Measurements from ENCODE around the gene CYP2C19.
"Not testable (repeated sequence)": the region's sequence is repeated elsewhere in the genome, so short reads cannot be mapped to it uniquely, and the experiment has no call there.

The CYP2C19 gene

DNA sequence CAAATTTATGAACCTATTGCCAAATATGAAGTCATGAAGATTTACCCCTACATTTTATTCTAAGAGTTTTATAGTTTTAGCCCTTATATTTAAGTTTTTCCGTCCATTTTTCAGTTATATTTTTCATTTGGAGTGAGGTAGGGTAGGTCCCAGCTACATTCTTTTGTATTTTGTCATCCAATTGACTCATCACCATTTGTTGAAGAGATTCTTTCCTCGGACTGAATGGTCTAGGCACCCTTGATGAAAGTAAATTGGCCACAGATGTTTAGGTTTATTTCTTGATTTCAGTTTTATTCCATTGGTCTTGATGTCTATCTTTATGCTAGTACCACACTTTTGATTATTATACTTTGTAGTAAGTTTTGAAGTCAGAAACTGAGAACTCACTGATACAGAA is 22.7 kb downstream of the CYP2C19 start:
- Histone ChIP-seq H2BK12ac (ENCODE audit: low read length in 2 of 2) (no peak overlapping the region), H2AFZ (ENCODE audit: low read depth, low read length) (no peak overlapping the region), H3K14ac (ENCODE audit: low read length in 2 of 2) (no peak overlapping the region), H3K4ac (ENCODE audit: low read depth in 1 of 2, low read length in 2 of 2) (no peak overlapping the region), H2AK5ac (ENCODE audit: low read length, severe bottlenecking) (no peak overlapping the region), H3K27ac (ENCODE audit: low read length, poor library complexity, severe bottlenecking) (no peak overlapping the region), H3K4me2 (ENCODE audit: low read length, poor library complexity, severe bottlenecking) (no peak overlapping the region), H2BK15ac (ENCODE audit: low read depth, poor library complexity, severe bottlenecking) (no peak overlapping the region), H3K27me3 (ENCODE audit: control insufficient read depth in 1 of 2, insufficient read depth in 1 of 2, low read length in 2 of 2) (no peaks in the 10 kb centered on the region), H3K79me1 (replicated peaks; ENCODE audit: low read length, poor library complexity, severe bottlenecking) (no peaks in the 10 kb centered on the region), H3K36me3 (ENCODE audit: control insufficient read depth in 1 of 2, insufficient read depth in 2 of 2, low read depth in 1 of 2, low read length in 2 of 2) (no peaks in the 10 kb centered on the region), H3K9ac (ENCODE audit: low read length) (no peak overlapping the region), H3K23ac (ENCODE audit: low read length in 2 of 2) (no peak overlapping the region), H2BK120ac (ENCODE audit: low read depth, low read length) (no peak overlapping the region), H3K18ac (ENCODE audit: low read depth in 1 of 2, low read length in 2 of 2) (no peak overlapping the region), H3K4me1 (ENCODE audit: control insufficient read depth, insufficient read depth, low read depth, low read length) (no peaks in the 10 kb centered on the region), H4K8ac (ENCODE audit: low read length) (no peak overlapping the region), H3K9me3 (ENCODE audit: control insufficient read depth, low read length) (peaks cover 6% of the 10 kb centered on the region), H3K4me3 (ENCODE audit: insufficient read depth in 1 of 2, low read depth in 1 of 2, low read length in 2 of 2) (no peak overlapping the region), H4K91ac (ENCODE audit: low read length) (no peak overlapping the region), H2BK5ac (ENCODE audit: low read depth, low read length, poor library complexity, severe bottlenecking) (no peak overlapping the region)
- no CpG with 5 or more reads among the region's 2 CpGs for WGBS
- DNase-seq: no peak

GRCh38 chr10:94800551-94800950 is 38.1 kb downstream of the CYP2C19 start:
- not testable (repeated sequence) for DNase-seq; H3K27me3 ChIP-seq (ENCODE audit: control insufficient read depth in 1 of 2, insufficient read depth in 1 of 2, low read length in 2 of 2); H2AK5ac ChIP-seq (ENCODE audit: low read length, severe bottlenecking); H3K4me3 ChIP-seq (ENCODE audit: insufficient read depth in 1 of 2, low read depth in 1 of 2, low read length in 2 of 2); H3K4me1 ChIP-seq (ENCODE audit: control insufficient read depth, insufficient read depth, low read depth, low read length); H3K4me2 ChIP-seq (ENCODE audit: low read length, poor library complexity, severe bottlenecking); H3K9ac ChIP-seq (ENCODE audit: low read length); H4K8ac ChIP-seq (ENCODE audit: low read length); H3K27ac ChIP-seq (ENCODE audit: low read length, poor library complexity, severe bottlenecking); H3K23ac ChIP-seq (ENCODE audit: low read length in 2 of 2); H3K4ac ChIP-seq (ENCODE audit: low read depth in 1 of 2, low read length in 2 of 2); H2BK15ac ChIP-seq (ENCODE audit: low read depth, poor library complexity, severe bottlenecking); H2BK5ac ChIP-seq (ENCODE audit: low read depth, low read length, poor library complexity, severe bottlenecking); H2AFZ ChIP-seq (ENCODE audit: low read depth, low read length); H3K18ac ChIP-seq (ENCODE audit: low read depth in 1 of 2, low read length in 2 of 2); H2BK120ac ChIP-seq (ENCODE audit: low read depth, low read length); H4K91ac ChIP-seq (ENCODE audit: low read length); H2BK12ac ChIP-seq (ENCODE audit: low read length in 2 of 2); H3K36me3 ChIP-seq (ENCODE audit: control insufficient read depth in 1 of 2, insufficient read depth in 2 of 2, low read depth in 1 of 2, low read length in 2 of 2); H3K14ac ChIP-seq (ENCODE audit: low read length in 2 of 2); H3K79me1 ChIP-seq (replicated peaks; ENCODE audit: low read length, poor library complexity, severe bottlenecking)
- WGBS: 69% methylated on average over 4 of the region's 4 CpGs
- H3K9me3 ChIP-seq (ENCODE audit: control insufficient read depth, low read length): peaks cover 25% of the 10 kb centered on the region

- H3K79me1 ChIP-seq (replicated peaks; ENCODE audit: low read length, poor library complexity, severe bottlenecking): no peaks in the 10 kb centered on the region
- H3K4me2 ChIP-seq (ENCODE audit: low read length, poor library complexity, severe bottlenecking): no peak overlapping the region
- H3K27ac ChIP-seq (ENCODE audit: low read length, poor library complexity, severe bottlenecking): no peak overlapping the region
- H3K9me3 ChIP-seq (ENCODE audit: control insufficient read depth, low read length): peaks cover 25% of the 10 kb centered on the region
- no peak overlapping the region for H3K9ac ChIP-seq (ENCODE audit: low read length)
- no peak for DNase-seq
- no peak overlapping the region for H2BK12ac ChIP-seq (ENCODE audit: low read length in 2 of 2)
- no peak overlapping the region for H3K14ac ChIP-seq (ENCODE audit: low read length in 2 of 2)
- H2BK5ac ChIP-seq (ENCODE audit: low read depth, low read length, poor library complexity, severe bottlenecking): no peak overlapping the region
- no peak overlapping the region for H2AK5ac ChIP-seq (ENCODE audit: low read length, severe bottlenecking)
- H2AFZ ChIP-seq (ENCODE audit: low read depth, low read length): no peak overlapping the region
- H3K4me1 ChIP-seq (ENCODE audit: control insufficient read depth, insufficient read depth, low read depth, low read length): no peaks in the 10 kb centered on the region
- H3K27me3 ChIP-seq (ENCODE audit: control insufficient read depth in 1 of 2, insufficient read depth in 1 of 2, low read length in 2 of 2): no peaks in the 10 kb centered on the region
- no peak overlapping the region for H4K8ac ChIP-seq (ENCODE audit: low read length)
- H3K4ac ChIP-seq (ENCODE audit: low read depth in 1 of 2, low read length in 2 of 2): no peak overlapping the region
- WGBS: 48% methylated on average over 1 of the region's 1 CpG
- H2BK15ac ChIP-seq (ENCODE audit: low read depth, poor library complexity, severe bottlenecking): no peak overlapping the region
- H2BK120ac ChIP-seq (ENCODE audit: low read depth, low read length): no peak overlapping the region
- no peak overlapping the region for H3K4me3 ChIP-seq (ENCODE audit: insufficient read depth in 1 of 2, low read depth in 1 of 2, low read length in 2 of 2)
- H3K18ac ChIP-seq (ENCODE audit: low read depth in 1 of 2, low read length in 2 of 2): no peak overlapping the region
- H3K23ac ChIP-seq (ENCODE audit: low read length in 2 of 2): no peak overlapping the region
- H4K91ac ChIP-seq (ENCODE audit: low read length): no peak overlapping the region
- H3K36me3 ChIP-seq (ENCODE audit: control insufficient read depth in 1 of 2, insufficient read depth in 2 of 2, low read depth in 1 of 2, low read length in 2 of 2): no peaks in the 10 kb centered on the region
Observed at GRCh38 chr10:94803307-94803706, 40.8 kb downstream of the CYP2C19 start.

GRCh38 chr10:94830025-94830424 is 67.5 kb downstream of the CYP2C19 start:
- not testable (repeated sequence) for H2BK5ac ChIP-seq (ENCODE audit: low read depth, low read length, poor library complexity, severe bottlenecking); H3K9ac ChIP-seq (ENCODE audit: low read length); H3K36me3 ChIP-seq (ENCODE audit: control insufficient read depth in 1 of 2, insufficient read depth in 2 of 2, low read depth in 1 of 2, low read length in 2 of 2); H3K4me3 ChIP-seq (ENCODE audit: insufficient read depth in 1 of 2, low read depth in 1 of 2, low read length in 2 of 2); H2AK5ac ChIP-seq (ENCODE audit: low read length, severe bottlenecking); H3K4me2 ChIP-seq (ENCODE audit: low read length, poor library complexity, severe bottlenecking); H2BK120ac ChIP-seq (ENCODE audit: low read depth, low read length); H3K14ac ChIP-seq (ENCODE audit: low read length in 2 of 2); H2AFZ ChIP-seq (ENCODE audit: low read depth, low read length); H4K91ac ChIP-seq (ENCODE audit: low read length); H3K4ac ChIP-seq (ENCODE audit: low read depth in 1 of 2, low read length in 2 of 2); DNase-seq; H2BK12ac ChIP-seq (ENCODE audit: low read length in 2 of 2); H3K27ac ChIP-seq (ENCODE audit: low read length, poor library complexity, severe bottlenecking); H3K4me1 ChIP-seq (ENCODE audit: control insufficient read depth, insufficient read depth, low read depth, low read length); H3K18ac ChIP-seq (ENCODE audit: low read depth in 1 of 2, low read length in 2 of 2); H3K23ac ChIP-seq (ENCODE audit: low read length in 2 of 2); H3K79me1 ChIP-seq (replicated peaks; ENCODE audit: low read length, poor library complexity, severe bottlenecking); H2BK15ac ChIP-seq (ENCODE audit: low read depth, poor library complexity, severe bottlenecking); H3K27me3 ChIP-seq (ENCODE audit: control insufficient read depth in 1 of 2, insufficient read depth in 1 of 2, low read length in 2 of 2); H4K8ac ChIP-seq (ENCODE audit: low read length)
- H3K9me3 ChIP-seq (ENCODE audit: control insufficient read depth, low read length): peaks cover 10% of the 10 kb centered on the region
- 68% methylated on average over 9 of the region's 13 CpGs for WGBS
